ENCODE measurements around the gene PRSS21.

Gene PRSS21

DNA sequence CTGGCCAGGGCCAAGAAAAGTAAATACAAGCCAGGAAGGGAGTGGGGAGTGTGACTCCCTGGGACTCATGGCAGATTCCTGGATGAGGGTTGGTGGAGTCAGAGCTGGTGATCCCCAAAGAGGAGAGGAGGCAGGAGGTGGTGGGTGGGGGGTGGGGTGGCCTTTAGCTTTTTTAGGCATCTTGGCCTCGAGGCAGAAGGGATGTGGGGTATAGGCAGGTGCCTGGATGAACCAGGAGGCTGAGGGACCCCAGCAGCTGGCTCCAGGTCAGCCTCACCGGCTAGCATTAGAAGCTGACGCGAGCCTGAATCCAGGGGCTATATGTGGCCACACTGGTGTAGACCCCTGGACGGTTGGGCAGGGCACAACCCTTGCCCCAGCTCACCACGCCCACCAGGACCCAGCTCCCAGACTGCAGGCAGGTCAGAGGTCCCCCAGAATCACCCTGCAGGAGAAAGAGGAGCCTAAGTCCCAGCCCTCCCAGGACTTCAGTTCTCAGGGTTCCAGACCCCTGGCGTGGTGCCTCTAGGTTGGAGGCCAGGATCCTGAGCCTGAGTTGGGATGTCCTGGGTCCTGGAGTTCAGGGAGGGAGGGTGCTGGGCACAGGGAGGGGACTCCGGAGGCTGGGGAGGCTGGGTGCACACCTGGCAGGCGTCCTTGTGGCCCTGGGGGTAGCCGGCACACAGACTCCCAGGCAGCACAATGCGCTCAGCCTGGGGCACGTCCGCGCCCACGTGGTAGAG lies 32.5 kb upstream of the PRSS21 start:
- DNase-seq (ENCODE audit: low read depth, low spot score) = no peak
- H3K27ac ChIP-seq = no peak overlapping the region
- H3K9ac ChIP-seq (ENCODE audit: insufficient read length) = no peak overlapping the region
- H3K4me3 ChIP-seq = no peak overlapping the region
- no peaks in the 10 kb centered on the region for H3K36me3 ChIP-seq (ENCODE audit: insufficient read depth, low read length)
- TF ChIP-seq POLR2AphosphoS5 (IDR thresholded peaks at IDR 0.05; ENCODE audit: borderline replicate concordance, low read depth, low read length) (no peak), EZH2 (IDR thresholded peaks at IDR 0.05) (no peak), FOXP2 (optimal IDR thresholded peaks at IDR 0.05; ENCODE audit: control extremely low read depth, extremely low read length, insufficient read depth) (no peak)
- no peaks in the 10 kb centered on the region for H3K9me3 ChIP-seq (ENCODE audit: low read depth, low read length)

DNA sequence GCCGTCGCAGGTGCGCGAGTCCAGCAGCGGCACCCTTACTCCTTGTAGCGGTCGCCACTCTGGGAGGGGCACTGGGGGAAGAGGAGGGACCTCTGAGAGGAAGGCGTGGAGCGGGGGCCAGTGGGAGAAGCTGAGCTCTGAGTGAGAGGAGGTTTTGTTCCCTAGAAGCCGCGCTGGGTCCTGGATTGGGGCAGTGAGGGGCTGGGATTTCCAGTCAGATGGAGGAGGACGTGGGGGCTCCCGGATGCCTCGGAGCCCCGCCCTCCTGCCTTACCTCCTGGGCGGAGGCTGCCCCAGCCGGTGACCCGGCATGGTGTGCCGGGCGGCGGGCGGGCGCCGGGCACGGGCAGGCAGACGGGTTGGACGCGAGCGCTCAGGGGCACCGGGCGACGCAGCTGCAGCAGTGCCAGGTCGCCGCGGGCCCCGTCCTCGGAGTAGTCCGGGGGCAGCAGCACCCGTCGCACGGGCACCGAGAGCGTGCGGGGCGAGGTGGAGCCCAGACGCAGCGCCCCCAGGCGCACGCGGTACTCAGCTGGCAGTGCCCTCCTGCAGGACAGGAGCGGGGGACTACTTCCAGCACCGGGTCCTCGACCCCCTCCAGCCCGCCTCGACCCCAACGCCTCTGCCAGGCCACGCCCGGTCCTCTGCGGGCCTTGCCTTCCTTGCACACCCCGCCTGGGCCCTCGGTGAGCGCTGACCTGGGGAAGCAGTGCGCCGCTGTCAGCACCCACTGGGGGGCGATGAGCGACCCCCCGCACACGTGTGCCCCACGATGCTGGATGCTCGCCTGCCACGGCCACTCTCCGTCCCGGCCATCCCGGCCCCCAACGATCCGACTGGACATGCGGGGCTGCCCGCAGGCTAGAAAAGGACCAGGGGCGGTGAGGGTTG lies 31.7 kb upstream of the PRSS21 start:
- no peak for DNase-seq (ENCODE audit: low read depth, low spot score)
- no peak overlapping the region for H3K9ac ChIP-seq (ENCODE audit: insufficient read length)
- H3K9me3 ChIP-seq (ENCODE audit: low read depth, low read length) = no peaks in the 10 kb centered on the region
- no peak overlapping the region for H3K27ac ChIP-seq
- H3K36me3 ChIP-seq (ENCODE audit: insufficient read depth, low read length) = no peaks in the 10 kb centered on the region
- H3K4me3 ChIP-seq = no peak overlapping the region
- TF ChIP-seq FOXP2 (optimal IDR thresholded peaks at IDR 0.05; ENCODE audit: control extremely low read depth, extremely low read length, insufficient read depth) (no peak), POLR2AphosphoS5 (IDR thresholded peaks at IDR 0.05; ENCODE audit: borderline replicate concordance, low read depth, low read length) (no peak), EZH2 (IDR thresholded peaks at IDR 0.05) (no peak)

DNA sequence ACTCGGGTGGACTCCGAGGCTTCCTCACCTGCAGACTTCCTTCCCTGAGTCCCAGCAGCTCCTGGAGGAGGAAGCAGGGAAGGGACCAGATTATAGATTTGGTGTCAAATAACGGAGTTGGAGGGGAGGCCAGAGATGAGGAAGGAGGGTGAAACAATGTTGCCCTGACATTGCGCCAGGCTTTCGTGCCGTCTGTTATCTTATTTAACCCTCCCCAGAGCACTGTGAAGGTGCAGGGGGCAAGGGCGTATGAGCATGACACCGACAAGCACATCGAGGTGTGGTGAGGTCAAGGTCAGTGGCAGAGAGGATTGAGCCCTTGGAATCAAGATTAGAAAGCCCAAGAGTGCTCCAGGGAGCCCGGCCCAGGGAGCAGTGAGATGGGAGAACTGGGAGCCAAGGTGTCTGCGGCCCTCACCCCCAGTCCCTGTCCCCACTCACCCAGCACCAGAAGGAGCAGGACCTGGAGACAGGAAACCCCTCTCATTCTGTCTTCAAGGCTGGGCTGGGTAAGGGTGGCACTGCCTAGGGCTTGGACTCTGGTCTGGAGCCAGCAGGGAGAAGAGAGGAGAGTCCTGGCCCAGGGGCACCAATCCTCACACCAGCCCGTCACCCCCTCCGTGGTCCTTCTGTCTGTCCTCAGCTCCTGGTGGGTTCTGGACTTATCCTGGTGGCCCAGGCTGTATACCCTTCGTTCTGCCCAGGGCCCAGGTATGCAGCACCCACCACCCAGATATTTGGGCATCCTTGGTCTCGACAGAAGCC lies 30.8 kb upstream of the PRSS21 start:
- no peaks in the 10 kb centered on the region for H3K36me3 ChIP-seq (ENCODE audit: insufficient read depth, low read length)
- H3K27ac ChIP-seq = no peak overlapping the region
- H3K9ac ChIP-seq (ENCODE audit: insufficient read length) = no peak overlapping the region
- TF ChIP-seq EZH2 (IDR thresholded peaks at IDR 0.05) (no peak), POLR2AphosphoS5 (IDR thresholded peaks at IDR 0.05; ENCODE audit: borderline replicate concordance, low read depth, low read length) (no peak), FOXP2 (optimal IDR thresholded peaks at IDR 0.05; ENCODE audit: control extremely low read depth, extremely low read length, insufficient read depth) (no peak)
- no peaks in the 10 kb centered on the region for H3K9me3 ChIP-seq (ENCODE audit: low read depth, low read length)
- H3K4me3 ChIP-seq = no peak overlapping the region
- no peak for DNase-seq (ENCODE audit: low read depth, low spot score)

DNA sequence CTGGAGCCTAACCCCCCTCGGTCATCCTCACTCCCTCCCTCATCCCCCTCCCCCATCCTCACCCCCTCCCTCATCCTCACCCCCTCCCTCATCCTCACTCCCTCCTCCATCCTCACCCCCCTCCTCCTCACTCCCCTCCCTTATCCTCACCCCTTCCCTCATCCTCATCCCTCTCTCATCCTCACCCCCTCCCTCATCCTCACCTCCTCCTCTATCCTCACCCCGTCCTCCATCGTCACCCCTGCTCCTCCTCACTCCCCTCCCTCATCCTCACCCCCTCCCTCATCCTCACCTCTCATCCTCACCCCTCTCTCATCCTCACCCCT lies 30.2 kb upstream of the PRSS21 start:
- Histone ChIP-seq H3K4me3 (no peak overlapping the region), H3K9ac (ENCODE audit: insufficient read length) (no peak overlapping the region), H3K9me3 (ENCODE audit: low read depth, low read length) (no peaks in the 10 kb centered on the region), H3K36me3 (ENCODE audit: insufficient read depth, low read length) (no peaks in the 10 kb centered on the region), H3K27ac (no peak overlapping the region)
- TF ChIP-seq FOXP2 (optimal IDR thresholded peaks at IDR 0.05; ENCODE audit: control extremely low read depth, extremely low read length, insufficient read depth) (no peak), POLR2AphosphoS5 (IDR thresholded peaks at IDR 0.05; ENCODE audit: borderline replicate concordance, low read depth, low read length) (no peak), EZH2 (IDR thresholded peaks at IDR 0.05) (no peak)
- no peak for DNase-seq (ENCODE audit: low read depth, low spot score)

DNA sequence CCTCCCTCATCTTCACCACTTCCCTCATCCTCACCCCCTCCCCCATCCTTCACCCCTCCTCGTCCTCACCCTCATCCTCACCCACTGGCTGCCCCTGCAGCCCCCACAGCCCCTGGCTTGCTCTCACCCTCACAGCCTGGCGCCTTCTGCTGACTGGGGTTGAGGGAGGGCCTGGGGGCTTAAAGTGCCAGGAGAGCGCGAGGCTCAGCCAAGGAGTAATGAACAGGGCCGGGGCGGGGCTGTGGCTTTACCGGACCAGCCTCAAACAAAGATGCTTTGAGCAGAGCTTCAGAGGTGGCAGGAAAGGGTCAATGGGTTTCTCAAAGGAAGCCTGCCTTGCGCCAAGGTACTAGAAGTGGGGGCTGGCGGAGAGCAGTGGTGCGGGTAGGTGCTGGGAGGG lies 29.6 kb upstream of the PRSS21 start, which contains the start of gene PRSS33:
Gene PRSS33 (minus strand): TSS at position 155 of the 400 bp plus-strand sequence. CDS start 1,013 bp downstream, outside the sequence.
- TF ChIP-seq FOXP2 (optimal IDR thresholded peaks at IDR 0.05; ENCODE audit: control extremely low read depth, extremely low read length, insufficient read depth) (no peak), EZH2 (IDR thresholded peaks at IDR 0.05) (no peak), POLR2AphosphoS5 (IDR thresholded peaks at IDR 0.05; ENCODE audit: borderline replicate concordance, low read depth, low read length) (no peak)
- H3K9ac ChIP-seq (ENCODE audit: insufficient read length) = no peak within 1 kb of the TSS
- H3K9me3 ChIP-seq (ENCODE audit: low read depth, low read length) = no peaks in the 10 kb centered on the region
- H3K27ac ChIP-seq = no peak within 1 kb of the TSS
- DNase-seq (ENCODE audit: low read depth, low spot score) = no peak
- no peak within 1 kb of the TSS for H3K4me3 ChIP-seq
- H3K36me3 ChIP-seq (ENCODE audit: insufficient read depth, low read length) = no peaks in the 10 kb centered on the region

DNA sequence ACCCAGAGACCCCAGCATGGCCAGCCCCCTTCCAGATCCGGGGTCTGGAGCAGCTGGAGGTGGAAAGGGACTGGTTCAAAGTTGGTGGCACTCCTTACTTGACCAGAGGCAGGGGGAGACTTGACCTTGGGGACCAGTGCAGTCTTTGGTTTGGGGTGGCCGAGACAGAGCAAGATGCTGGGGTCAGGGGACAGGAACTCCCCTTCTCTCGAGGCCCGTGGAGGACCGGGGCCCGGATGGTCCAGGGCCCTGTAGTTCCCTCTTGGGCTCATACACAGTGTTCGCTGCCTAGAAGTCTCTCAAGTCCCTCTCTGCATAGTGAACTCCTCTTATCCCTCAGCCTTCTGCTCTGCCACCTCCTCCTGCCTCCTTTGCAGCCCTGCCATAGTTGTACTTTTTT lies 29.1 kb upstream of the PRSS21 start:
- no peak for DNase-seq (ENCODE audit: low read depth, low spot score)
- Histone ChIP-seq H3K9me3 (ENCODE audit: low read depth, low read length) (no peaks in the 10 kb centered on the region), H3K36me3 (ENCODE audit: insufficient read depth, low read length) (no peaks in the 10 kb centered on the region), H3K9ac (ENCODE audit: insufficient read length) (no peak overlapping the region), H3K4me3 (no peak overlapping the region), H3K27ac (no peak overlapping the region)
- no peak for TF ChIP-seq EZH2 (IDR thresholded peaks at IDR 0.05)

DNA sequence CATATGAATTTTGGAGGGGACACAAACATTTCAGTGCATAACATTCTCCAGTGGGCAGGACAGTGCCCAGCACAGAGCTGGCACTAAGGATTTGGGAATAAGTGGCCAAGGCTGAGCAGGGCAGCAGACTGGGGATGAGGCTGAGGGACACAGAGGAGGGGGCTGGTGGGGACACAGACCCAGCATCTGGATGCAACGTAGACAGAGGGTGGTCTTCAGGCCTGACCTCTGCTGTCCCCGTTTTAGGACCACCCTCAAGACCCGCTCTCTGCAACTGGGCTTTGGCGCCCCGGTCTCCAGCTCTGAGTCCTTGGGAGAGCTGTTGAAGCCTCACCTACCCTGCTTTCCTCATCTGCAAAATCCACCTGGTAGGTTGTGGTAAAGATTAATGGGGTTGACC lies 26.4 kb upstream of the PRSS21 start:
- Histone ChIP-seq H3K9ac (ENCODE audit: insufficient read length) (no peak overlapping the region), H3K27ac (no peak overlapping the region), H3K9me3 (ENCODE audit: low read depth, low read length) (no peaks in the 10 kb centered on the region), H3K4me3 (no peak overlapping the region), H3K36me3 (ENCODE audit: insufficient read depth, low read length) (no peaks in the 10 kb centered on the region)
- no peak for DNase-seq (ENCODE audit: low read depth, low spot score)
- TF ChIP-seq FOXP2 (optimal IDR thresholded peaks at IDR 0.05; ENCODE audit: control extremely low read depth, extremely low read length, insufficient read depth) = no peak
- TF ChIP-seq EZH2 (IDR thresholded peaks at IDR 0.05) = no peak
- no peak for TF ChIP-seq POLR2AphosphoS5 (IDR thresholded peaks at IDR 0.05; ENCODE audit: borderline replicate concordance, low read depth, low read length)

DNA sequence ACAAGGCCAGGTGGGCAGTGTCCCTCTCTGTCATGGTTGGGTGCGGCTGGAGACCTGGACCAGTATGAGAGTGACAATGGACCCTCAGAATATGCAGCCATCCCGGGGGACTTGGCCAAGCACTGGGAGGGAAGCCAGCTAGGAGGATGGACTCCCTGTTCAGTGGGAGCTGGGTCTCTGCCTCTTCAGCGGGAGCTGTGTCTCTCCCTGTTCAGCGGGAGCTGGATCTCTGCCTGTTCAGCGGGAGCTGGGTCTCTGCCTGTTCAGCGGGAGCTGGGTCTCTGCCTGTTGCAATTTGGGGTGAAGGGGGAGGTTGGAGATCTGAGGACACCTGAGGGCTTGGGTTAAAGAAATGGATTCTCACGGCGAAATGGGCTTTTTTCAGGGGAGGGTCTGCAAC lies 25.9 kb upstream of the PRSS21 start:
- no peak overlapping the region for H3K9ac ChIP-seq (ENCODE audit: insufficient read length)
- H3K9me3 ChIP-seq (ENCODE audit: low read depth, low read length) = no peaks in the 10 kb centered on the region
- no peaks in the 10 kb centered on the region for H3K36me3 ChIP-seq (ENCODE audit: insufficient read depth, low read length)
- no peak overlapping the region for H3K27ac ChIP-seq
- TF ChIP-seq EZH2 (IDR thresholded peaks at IDR 0.05) = no peak
- TF ChIP-seq POLR2AphosphoS5 (IDR thresholded peaks at IDR 0.05; ENCODE audit: borderline replicate concordance, low read depth, low read length) = no peak
- TF ChIP-seq FOXP2 (optimal IDR thresholded peaks at IDR 0.05; ENCODE audit: control extremely low read depth, extremely low read length, insufficient read depth) = no peak
- no peak overlapping the region for H3K4me3 ChIP-seq
- DNase-seq (ENCODE audit: low read depth, low spot score) = no peak
